T-helper 2 cell treated with Interferon-gamma antibody and Interleukin-4, amounts not matched to agents 100 ng/mL and 5 ng/mL, for 36 hours (primary cell): ENCODE results near the gene TSEN54. TPM values are rescaled to one million over a fixed set of nuclear protein-coding genes. Genes with fewer than 3 reads are reported as not detected.
"Not testable (repeated sequence)": the region's sequence is repeated elsewhere in the genome, so short reads cannot be mapped to it uniquely, and the experiment has no call there.

Source experiments
- intact Hi-C: fragments of 100-400 bp; cut with micrococcal nuclease; formaldehyde crosslinking; loops from one replicate; pipeline ENCODE4 v1.15.1; 2023
- total RNA-seq: library from RNA; stranded (reverse); gene quantifications from 2 replicates; pipeline ENCODE4 v1.2.3, GENCODE V29; 2022

Gene TSEN54
- total RNA-seq, 1 donor from 2014 or later, result 69.4 TPM

GRCh38 chr17:75517297-75517865, 1.1 kb downstream of the TSEN54 start:
- intact Hi-C loops, result loop anchor here (2.0 to 5.0 kb wide), 2 partner anchors 113 to 255 kb away; partner anchors contain the start of genes GGA3, GRB2 and MRPS7

DNA sequence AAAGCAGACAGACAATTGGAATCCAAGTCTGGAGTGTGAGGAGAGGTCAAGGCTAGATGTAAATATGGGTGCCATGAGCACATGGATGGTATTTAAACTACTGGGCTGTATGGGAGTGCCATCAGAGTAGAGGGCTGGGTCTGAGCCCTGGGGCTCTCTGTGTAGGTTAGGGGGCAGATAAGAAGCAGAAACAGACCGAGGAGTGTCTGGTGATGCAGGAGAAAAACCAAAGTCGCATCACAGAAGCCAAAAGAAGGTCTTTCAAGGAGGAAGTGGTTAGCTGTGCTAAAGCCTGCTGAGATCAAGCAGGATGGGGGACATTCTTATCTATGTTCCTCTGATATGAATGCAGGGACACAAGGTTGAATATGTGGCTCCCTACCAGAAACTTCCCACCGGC, 1.9 kb downstream of the TSEN54 start:
- intact Hi-C loops, result loop anchor here (5.0 kb wide), 1 partner anchor 256 kb away; the partner anchor contains the start of genes GGA3 and MRPS7

GRCh38 chr17:75518983-75519537, 2.7 kb downstream of the TSEN54 start:
- intact Hi-C loops, result loop anchor here (5.0 kb wide), 1 partner anchor 257 kb away; the partner anchor contains the start of genes GGA3 and MRPS7

- intact Hi-C loops, result not testable (repeated sequence)
These were observed 4.1 kb downstream of the TSEN54 start for GRCh38 chr17:75520413-75520812.

DNA sequence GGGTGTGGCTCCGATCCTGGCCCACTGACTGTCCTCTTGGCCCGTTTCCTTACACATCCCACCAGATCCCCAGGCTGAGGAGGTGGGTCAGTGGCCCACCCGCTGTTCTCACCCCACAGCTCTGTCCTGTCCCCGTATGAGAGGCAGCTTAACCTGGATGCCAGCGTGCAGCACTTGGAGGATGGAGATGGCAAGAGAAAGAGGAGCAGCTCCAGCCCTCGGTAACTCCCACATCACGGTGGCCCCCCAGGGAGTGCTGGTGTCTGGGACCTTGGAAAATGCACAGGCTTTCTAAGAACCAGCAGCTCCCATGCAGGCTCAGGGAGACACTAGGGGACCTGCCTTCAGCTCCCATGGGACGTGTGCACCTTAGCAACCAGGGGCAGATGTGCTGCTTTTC, 5.0 kb downstream of the TSEN54 start:
- intact Hi-C loops, result no loop called here

- intact Hi-C loops, result no loop called here
These were observed 5.8 kb downstream of the TSEN54 start for GRCh38 chr17:75521951-75522727.

DNA sequence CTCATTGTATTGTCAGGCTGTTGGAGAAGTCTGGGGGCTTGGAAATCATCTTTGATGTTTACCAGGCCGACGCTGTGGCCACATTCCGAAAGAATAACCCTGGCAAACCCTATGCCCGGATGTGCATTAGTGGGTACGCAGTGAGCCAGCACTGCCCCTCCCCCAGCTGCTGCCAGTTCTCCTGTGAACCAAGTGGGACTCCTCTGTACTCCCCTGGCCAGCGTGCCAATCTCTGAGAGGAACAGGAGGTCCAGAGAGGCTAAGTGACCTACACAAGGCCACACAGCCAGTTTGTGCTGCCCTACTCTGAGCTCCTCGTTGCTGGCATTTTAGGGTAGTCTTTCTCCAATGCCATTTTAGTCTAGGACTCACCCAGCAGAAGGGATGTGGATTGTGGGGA, 7.3 kb downstream of the TSEN54 start:
- intact Hi-C loops, result no loop called here

GRCh38 chr17:75524269-75524969, 8.1 kb downstream of the TSEN54 start:
- intact Hi-C loops, result no loop called here

- intact Hi-C loops, result loop anchor here (1.0 kb wide), 1 partner anchor 9 kb away; the partner anchor contains the start of gene TSEN54
These were observed 8.9 kb downstream of the TSEN54 start, which contains the start of gene LLGL2 for GRCh38 chr17:75524970-75525805. Gene LLGL2, plus strand, starts transcription at chr17:75525697. Its CDS starts 17,730 bp downstream, at chr17:75543427.

GRCh38 chr17:75525806-75526554, 9.7 kb downstream of the TSEN54 start:
- intact Hi-C loops, result loop anchor here (1.0 kb wide), 1 partner anchor 10 kb away; the partner anchor contains the start of gene TSEN54

DNA sequence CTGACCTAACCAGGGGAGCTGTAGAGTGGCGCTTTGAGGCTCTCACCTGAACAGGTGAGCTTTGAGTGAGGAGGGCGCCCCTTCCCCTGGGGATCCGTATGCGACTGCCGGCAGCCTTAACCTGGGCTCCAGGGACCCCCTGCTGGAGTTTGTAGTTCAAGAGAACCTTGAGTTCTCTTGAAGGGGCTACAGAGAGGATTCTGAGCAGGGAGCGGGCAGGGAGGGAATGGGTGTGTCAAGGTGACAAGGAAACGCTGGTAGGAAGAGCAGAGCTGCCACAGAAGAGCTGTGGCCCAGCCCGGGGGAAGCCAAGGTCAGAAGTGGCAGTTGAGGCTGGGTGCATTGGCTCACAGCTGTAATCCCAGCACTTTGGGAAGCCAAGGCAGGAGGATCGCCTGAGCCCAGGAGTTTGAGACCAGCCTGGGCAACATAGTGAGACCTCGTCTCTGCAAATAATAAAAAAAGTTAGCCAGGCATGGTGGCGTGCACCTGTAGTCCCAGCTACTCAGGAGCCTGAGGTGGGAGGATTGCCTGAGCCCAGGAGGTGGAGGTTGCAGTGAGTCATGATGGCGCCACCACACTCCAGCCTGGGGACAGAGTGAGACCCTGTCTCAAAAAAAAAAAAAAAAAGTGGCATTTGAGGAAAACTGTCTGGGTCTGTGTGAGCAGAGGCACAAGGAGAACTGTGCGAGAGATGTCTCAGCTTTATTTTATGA, 10.4 kb downstream of the TSEN54 start:
- intact Hi-C loops, result no loop called here

DNA sequence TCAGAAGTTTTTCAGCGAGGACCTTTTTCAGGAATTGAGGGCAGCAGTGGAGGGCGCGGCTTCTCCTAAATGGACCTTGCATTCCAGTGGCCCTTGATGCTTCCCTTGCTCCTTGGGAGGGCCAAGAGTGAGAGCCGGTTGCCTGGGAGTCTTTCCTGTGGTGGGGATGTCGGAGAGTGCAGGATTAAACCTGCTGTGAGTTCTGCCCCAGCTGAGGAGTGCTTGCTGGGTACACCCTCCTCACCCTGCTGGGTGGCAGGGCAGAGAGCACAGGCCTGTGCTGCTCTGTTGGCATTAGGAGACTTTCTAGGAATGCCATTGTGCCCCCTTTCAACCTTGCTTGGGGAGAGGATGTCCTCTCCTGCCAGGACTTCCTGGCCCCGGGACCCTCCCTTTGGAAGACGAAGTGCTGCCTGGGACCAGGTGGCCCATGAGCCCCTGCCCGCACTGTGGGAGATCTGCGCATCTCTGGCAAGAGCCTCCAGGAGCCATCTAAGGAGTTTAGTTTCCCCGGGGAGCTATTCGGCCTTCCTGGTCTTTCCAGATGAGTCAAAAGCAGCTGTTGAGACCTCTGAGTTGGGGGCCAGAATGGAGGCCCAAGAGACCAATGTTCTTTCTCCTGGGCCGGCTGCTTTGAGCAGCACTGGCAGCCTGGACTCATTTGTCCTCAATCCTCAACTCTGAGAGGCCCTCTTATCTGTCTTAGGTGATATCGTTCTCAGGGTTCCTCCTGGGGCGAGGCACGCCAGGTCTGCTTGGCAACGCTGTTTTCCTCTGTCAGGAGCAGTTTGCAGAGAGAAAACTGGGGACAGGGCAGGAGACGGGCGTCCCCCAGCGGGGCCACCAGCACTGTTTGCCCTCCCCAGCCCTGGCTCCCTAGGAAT, 14.8 kb downstream of the TSEN54 start:
- intact Hi-C loops, result no loop called here

GRCh38 chr17:75531721-75532072, 15.4 kb downstream of the TSEN54 start:
- intact Hi-C loops, result no loop called here

DNA sequence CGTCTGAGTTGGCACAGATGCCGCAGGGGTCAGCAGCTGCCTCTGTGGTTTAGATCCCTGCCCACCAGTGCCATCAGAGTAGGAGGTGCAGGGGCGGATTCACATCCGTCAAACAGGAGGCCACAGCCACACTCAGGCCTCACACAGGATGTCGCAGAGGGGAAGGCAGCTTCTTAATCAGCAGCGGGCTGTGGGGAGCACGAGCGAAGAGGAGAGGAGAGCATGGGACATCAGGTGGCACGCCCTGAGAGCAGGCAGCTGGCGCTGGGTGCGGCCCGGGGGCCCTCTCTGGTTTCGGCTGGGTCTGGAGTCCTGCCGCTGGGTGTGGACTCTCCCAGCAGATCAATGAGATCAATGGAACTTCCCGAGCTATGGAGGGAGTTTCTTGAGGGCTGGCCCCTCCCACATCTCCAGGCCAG, 18.8 kb downstream of the TSEN54 start:
- intact Hi-C loops, result no loop called here

DNA sequence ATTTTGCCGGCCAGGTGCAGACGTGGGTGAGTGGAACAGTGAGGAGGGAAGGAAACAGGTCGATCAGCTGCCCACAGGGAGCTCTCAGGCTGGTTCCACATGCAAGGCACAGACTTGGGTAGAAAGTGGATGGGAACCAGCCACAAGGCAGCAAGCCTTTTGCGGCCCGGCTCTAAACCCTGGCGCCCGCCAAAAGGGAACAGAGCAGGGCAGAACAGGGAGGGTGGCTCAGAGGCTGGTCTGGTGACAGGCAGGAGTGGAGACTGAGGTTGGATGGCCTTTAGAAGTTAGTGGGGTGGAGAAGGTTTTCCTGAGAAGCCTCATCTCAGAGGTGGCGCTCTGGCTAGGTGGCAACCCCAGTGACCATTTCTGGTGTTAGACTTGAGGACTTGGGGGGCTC, 19.5 kb downstream of the TSEN54 start:
- intact Hi-C loops, result no loop called here

DNA sequence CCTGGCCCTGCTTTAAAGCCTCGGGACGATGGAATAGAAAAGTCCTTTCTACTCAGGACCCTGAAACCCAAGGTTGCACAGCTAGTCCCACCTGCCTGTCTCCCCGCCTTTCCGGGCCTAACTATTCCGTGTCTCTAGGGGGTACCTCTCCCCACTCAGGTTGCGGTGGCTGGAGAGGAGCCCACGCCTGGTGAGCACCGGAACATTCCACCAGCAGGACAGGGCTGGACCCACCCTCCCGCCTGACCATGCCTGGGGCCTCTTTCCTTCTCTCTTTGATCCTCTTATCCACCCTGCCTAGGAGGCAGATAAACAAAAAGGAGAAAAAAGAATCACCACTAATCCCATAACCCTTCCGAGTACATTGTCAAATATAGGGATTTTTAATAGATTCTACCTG, 20.0 kb downstream of the TSEN54 start:
- intact Hi-C loops, result no loop called here

DNA sequence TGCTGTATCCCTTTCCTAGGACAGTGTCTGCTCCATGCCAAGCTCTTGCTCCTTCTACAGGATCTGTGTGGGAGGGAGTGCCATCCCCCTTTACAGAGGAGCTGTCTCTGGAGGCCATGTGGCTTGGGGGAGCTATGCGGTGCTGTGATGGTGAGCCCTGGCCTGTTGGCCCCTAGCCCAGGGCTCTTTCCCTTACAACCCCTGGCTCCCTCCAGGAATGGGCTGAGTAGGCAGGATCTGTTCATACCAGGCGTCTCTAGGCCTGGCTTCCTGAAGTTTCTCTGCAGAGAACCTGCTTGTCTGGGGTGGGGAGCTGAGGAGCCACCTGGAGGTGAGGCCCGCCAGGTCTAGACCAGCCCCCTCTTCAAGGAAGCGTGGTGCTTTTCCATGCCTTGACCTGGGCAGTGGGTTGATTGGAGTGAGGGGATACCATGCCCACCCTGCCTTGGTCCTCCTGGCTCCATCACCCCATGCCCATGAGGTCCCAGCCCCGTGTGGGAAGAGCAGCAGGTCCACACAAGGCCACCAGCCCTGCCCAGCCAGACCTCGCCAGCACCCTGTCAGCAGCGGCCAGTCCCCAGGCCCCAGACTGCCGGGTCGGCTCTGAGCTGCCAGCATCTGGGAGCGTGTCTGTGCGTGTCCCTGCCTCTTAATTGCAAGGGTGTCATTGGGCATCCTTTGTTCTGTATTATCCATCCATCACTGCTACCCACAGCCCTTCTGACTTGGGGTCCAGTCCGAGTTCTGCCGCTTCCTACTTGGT, 23.8 kb downstream of the TSEN54 start:
- intact Hi-C loops, result no loop called here
